GM21360 (cell line): ENCODE measurements around the gene SUSD3.

Source experiments
- ATAC-seq: cut with Tn5 transposase; IDR thresholded peaks from one replicate; pipeline ENCODE4 v1.9.1; 2021; ENCODE audit warnings: mild to moderate bottlenecking, moderate library complexity; ENCODE audit not compliant: unreplicated experiment

Gene SUSD3

GRCh38 chr9:93072383-93072795, 13.9 kb downstream of the SUSD3 start:
- no peak for ATAC-seq

- ATAC-seq = no peak
Observed at GRCh38 chr9:93076101-93076791, 17.7 kb downstream of the SUSD3 start.

DNA sequence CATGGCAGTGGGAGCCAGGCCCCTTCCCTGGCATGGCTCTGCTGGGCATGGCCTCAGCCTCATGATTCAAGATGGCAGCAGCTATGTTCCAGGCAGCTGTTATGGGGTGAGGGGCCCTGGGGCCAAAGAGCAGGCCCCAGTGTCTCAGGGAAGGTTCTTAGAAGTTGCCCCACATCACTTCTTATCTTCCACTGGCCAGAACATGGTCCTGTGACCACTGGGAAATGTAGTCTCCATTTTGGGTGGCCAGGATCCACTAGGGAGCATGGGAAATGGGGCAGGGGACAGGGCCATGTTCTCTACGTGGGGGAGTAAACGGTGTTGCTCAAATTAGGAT, 18.3 kb downstream of the SUSD3 start:
- ATAC-seq = no peak

- ATAC-seq = no peak
Observed at GRCh38 chr9:93077367-93077766, 18.9 kb downstream of the SUSD3 start.

DNA sequence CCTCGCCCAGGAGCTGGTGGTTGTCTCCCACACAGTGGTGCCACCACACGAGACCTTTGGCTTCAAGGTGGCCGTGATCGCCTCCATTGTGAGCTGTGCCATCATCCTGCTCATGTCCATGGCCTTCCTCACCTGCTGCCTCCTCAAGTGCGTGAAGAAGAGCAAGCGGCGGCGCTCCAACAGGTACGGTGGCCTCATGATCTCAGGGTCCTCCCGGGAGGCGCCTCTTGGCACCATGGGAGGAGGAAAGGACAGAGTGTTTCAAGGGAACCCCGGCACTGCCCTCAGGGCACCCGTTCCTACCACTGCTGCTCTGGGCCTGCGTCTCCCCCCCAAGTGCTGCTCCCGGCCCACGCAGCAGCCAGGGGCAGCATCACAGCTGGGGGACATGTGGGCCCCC, 19.3 kb downstream of the SUSD3 start:
- no peak for ATAC-seq

DNA sequence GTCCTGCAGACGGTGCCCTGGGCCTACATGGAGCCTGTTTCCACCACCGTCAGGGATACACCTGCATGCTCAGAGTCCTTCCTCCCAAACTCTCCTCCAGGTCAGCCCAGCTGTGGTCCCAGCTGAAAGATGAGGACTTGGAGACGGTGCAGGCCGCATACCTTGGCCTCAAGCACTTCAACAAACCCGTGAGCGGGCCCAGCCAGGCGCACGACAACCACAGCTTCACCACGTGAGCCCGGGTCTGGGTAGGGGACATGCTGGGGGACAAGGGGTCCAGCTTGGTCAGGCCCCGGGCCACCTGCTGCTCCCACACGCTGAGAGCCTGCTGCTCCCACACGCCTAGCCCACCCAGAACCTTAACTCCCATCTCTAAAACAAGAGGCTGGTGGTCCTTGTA, 20.9 kb downstream of the SUSD3 start:
- no peak for ATAC-seq

DNA sequence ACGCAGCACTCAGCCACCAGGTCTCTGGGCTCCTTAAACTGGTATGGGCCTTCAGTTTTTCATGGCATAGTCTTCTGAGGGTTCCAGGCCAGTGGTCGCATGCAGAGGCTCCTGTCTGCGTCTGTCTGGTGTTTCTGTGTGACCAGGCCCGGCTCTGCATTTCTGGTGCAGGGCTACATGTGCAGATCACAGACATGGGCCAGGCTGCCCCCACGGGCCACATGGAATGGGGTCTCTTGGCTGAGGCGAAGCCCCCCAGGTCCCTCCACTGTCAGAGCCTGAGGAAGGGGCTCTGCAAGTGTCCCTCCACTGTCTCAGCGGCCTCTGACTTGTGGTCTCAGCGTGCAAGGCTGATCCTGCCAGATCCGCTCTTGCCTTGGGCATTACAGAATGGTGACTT, 21.9 kb downstream of the SUSD3 start:
- ATAC-seq = no peak

GRCh38 chr9:93081081-93081529, 22.6 kb downstream of the SUSD3 start:
- ATAC-seq = no peak

DNA sequence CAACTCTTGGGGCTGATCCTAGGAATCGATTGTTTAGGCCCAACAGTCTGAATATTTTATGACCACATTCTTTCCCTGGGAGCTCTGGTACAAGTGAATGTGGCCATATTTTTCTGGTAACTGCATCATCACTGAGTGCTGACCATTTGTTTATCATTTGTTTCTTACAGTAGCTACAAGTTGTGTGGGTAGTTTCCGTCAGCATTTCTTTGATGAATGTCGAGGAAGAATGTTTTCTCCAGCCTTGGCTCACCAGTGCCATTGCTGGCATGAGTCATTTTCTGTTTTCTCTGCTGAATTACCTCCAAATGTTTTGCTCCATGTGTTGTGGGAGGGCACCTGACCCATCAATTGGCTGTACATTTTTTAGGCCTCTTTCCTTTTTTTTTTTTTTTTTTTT, 23.4 kb downstream of the SUSD3 start:
- no peak for ATAC-seq

DNA sequence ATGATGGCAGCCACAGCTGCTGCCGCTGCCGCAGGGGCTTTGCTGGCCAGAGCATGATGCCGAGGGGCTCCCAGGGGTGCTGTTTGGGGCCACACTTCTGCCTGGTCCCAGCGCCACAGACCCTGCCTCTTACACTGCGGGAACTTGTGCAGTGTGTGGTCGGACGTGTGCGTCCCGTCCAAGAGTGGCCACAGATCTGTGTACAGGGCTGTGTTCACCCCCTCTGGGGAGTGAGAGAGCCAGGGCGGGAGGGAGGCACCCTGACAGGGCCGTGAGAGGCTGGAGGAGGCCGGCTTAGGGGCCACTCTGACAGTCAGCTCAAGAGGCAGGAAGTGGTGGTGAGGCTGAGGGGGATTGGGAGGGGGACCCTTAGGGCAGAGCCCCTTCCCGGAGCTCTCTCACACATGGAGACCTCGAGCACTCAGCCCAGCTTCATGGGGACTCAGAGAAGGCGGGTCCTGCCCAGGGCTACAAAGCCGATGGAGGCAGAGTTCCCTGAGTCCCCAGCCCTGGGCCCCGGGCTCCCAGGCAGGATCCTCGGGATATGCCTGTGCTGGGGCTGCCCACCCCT, 24.4 kb downstream of the SUSD3 start:
- no peak for ATAC-seq

GRCh38 chr9:93083592-93084470, 25.3 kb downstream of the SUSD3 start:
- no peak for ATAC-seq

- ATAC-seq = no peak
Observed at GRCh38 chr9:93084471-93084881, 26.0 kb downstream of the SUSD3 start.

DNA sequence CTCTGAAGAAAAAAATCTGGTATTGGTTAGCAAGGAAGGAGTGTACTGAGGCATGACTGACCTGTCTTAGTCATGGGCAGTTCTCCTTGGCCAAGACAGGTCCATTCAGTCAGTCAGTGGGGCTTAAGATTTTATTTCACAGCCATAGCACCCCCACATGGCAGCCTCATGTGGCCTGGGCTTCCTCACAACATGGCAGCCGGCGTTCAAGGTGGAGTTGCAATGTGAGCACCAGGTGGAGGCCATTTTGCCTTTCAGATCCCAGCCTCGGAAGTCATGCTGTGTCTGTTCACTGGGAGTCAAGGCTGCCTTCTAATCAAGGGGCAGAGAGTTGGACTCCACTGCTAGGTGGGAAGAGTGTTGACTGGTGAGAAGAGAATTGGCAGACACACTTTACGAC, 27.2 kb downstream of the SUSD3 start:
- no peak for ATAC-seq

- ATAC-seq = no peak
Observed at GRCh38 chr9:93086447-93087224, 28.1 kb downstream of the SUSD3 start.

- ATAC-seq = no peak
Observed at GRCh38 chr9:93087971-93088655, 29.6 kb downstream of the SUSD3 start.

- ATAC-seq = no peak
Observed at GRCh38 chr9:93088656-93089015, 30.1 kb downstream of the SUSD3 start.

GRCh38 chr9:93089024-93089423, 30.5 kb downstream of the SUSD3 start:
- ATAC-seq = no peak

DNA sequence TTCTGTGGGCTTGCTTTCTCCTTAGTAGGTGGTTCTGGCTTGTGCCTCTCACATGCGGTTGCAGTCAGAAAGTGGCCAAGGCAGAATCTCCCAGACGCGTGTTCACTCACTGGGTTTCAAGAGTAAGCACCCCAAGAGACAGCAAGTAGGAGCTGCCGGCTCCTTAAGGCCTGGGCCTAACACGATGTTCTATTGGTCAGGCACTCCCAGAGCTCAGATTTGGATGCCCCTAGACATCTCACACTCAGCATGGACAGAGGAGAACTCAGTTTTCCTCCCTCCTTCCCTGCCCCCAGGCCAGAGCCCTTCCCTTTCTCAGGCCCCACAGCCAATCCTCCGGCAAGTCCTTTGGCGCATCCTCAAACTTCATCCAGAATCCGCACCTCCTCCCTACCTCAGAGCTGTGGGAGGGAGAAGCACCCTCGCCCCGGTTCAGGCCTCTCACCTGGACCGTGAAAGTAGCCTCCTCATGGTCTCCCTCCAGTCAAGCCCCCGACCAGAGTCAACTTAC, 31.0 kb downstream of the SUSD3 start:
- no peak for ATAC-seq

DNA sequence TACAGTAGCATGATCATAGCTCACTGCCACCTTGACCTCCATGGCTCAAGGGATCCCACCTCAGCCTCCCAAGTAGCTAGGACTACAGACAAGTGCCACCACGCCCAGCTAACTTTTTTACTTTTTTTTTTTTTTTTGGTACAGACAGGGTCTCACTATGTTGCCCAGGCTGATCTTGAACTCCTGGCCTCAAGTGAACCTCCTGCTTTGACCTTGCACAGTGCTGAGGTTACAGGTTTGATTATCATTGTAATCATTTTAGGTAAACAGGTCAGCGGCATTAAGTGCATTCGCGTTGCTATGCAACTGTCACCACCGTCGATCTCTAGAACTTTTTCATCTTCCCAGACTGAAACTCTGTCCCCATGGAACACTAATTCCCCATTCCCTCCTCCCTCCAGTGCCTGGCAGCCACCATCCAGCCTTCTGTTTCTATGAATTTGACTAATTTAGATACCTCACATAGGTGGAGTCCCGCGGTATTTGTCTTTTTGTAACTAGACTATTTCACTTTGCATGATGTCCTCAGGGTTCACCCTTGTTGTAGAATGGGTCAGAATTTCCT, 31.7 kb downstream of the SUSD3 start:
- ATAC-seq = no peak

GRCh38 chr9:93091056-93091452, 32.6 kb downstream of the SUSD3 start:
- ATAC-seq = no peak
